Fibroblast of lung (primary cell): ENCODE results near the gene NR1H4.

Experiments
- CTCF ChIP-seq, 2 donors: IDR thresholded peaks in 1 of 2; conservative IDR thresholded peaks in 1 of 2; 1 replicate in 1 of 2; 2 replicates in 1 of 2; pipeline ENCODE4 v1.5.1; 2011 to 2012; ENCODE audit warnings: low read length in 2 of 2, control low read depth in 1 of 2, inconsistent platforms in 1 of 2, low read depth in 1 of 2, mild to moderate bottlenecking in 1 of 2
- EZH2 ChIP-seq: IDR thresholded peaks from 2 replicates; pipeline ENCODE4 v1.5.1; 2012; ENCODE audit warnings: low read length, control low read depth, mild to moderate bottlenecking; ENCODE audit errors: missing control alignments

DNA sequence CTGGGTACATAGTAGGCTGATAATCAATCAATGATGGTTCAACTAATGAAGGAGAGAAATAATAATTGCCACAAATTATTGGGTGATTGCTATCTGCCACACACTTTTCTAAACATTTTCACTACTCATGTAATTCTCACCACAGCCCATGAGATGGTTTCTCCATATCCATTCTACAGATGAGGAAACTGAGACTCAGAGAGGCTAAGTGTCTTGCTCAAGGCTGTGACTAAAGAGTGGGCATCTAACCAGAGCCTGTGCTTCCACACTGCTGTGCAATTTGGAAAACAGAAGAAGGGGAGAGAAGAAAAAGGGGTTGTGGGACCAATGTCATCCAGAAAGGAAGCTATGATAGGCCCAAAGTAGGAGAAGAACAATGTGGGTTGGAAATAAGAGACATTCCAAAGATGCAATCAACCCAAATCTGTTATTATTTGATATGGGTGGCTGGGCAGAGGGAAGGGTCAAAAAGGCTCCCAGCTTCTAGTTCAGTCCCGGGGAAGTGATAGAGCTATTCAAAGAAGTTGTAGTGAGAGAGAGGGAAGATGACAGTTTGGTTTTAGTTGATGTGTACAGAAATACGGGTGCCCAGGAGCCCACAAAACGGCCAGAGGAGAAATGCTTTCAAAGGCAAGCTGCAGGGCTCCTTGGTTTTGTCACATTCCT, 483 bp upstream of the NR1H4 start:
- TF ChIP-seq CTCF (conservative IDR thresholded peaks at IDR 0.05 in 1 of 2, IDR thresholded peaks at IDR 0.05 in 1 of 2; ENCODE audit: low read depth in 1 of 2, low read length in 2 of 2) (no peak), EZH2 (no peak)
